ENCODE results near the gene DDX31. TPM values are rescaled to one million over a fixed set of nuclear protein-coding genes. Genes with fewer than 3 reads are reported as not detected.
A peak's percentile ranks its signal among the peaks of the same experiment; 100 is the strongest.

Gene DDX31
- total RNA-seq, 1 experiment from 2014 or later, result 26.2 TPM

DNA sequence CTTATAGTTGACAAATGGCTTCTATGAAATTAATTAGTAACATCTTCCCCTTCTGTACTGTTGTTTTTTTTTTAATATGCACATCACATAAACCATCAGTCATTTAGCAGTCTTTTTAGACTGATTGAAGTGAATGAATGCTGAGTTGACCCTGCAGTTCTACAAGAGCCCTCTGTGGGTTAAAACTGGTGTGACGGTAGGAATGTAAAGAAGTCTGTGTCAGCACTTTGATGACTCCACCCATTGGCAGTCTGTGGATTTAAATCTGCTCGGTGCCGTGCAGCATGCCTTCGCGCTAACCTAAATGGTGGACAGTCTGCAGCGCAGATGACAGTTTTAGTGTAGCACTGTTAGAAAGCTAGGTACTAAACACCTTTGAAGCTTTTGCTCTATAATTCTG, 3.6 kb upstream of the DDX31 start:
- Mint-ChIP-seq H3K36me3 (peaks cover 11% of the 10 kb centered on the region), H3K4me1 (peaks cover 29% of the 10 kb centered on the region), H3K4me3 (peak overlapping the region; percentile 14), H3K9me3 (no peaks in the 10 kb centered on the region), H3K27me3 (ENCODE audit: low read depth) (no peaks in the 10 kb centered on the region), H3K27ac (no peak overlapping the region)
- TF ChIP-seq NR1H2 (CRISPR knock-in tag; IDR thresholded peaks at IDR 0.05) (no peak), CBFB (CRISPR knock-in tag; IDR thresholded peaks at IDR 0.05; ENCODE audit: low read depth) (no peak)
- DNase-seq (ENCODE audit: low spot score) (no peak), ATAC-seq (peak; percentile 18)
- CTCF ChIA-PET, result no interaction called here
- POLR2A ChIA-PET, result no interaction called here

DNA sequence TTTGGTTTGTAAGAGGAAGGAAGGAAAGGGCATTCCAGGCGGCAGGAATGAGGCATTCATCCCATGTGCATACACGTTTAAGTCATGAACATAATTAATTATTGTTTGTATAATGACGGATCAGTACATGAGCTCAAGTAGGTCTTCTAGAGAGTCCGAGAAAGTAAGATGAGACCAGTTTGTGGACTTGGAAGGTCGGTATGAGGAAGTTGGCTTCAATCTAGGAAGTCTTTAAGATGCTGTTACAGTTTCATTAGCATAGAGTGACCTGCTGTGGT, 2.6 kb upstream of the DDX31 start:
- peaks cover 39% of the 10 kb centered on the region for H3K4me1 Mint-ChIP-seq
- DNase-seq (ENCODE audit: low spot score) (no peak), ATAC-seq (no peak)
- ChIA-PET CTCF (no interaction called here), POLR2A (no interaction called here)
- no peak for TF ChIP-seq GRHL2 (CRISPR knock-in tag; IDR thresholded peaks at IDR 0.05; ENCODE audit: insufficient replicate concordance, severe bottlenecking)
- TF ChIP-seq, protein P1, sequence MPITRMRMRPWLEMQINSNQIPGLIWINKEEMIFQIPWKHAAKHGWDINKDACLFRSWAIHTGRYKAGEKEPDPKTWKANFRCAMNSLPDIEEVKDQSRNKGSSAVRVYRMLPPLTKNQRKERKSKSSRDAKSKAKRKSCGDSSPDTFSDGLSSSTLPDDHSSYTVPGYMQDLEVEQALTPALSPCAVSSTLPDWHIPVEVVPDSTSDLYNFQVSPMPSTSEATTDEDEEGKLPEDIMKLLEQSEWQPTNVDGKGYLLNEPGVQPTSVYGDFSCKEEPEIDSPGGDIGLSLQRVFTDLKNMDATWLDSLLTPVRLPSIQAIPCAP (CRISPR knock-in tag; IDR thresholded peaks at IDR 0.05), result no peak
- TF ChIP-seq, protein P2, sequence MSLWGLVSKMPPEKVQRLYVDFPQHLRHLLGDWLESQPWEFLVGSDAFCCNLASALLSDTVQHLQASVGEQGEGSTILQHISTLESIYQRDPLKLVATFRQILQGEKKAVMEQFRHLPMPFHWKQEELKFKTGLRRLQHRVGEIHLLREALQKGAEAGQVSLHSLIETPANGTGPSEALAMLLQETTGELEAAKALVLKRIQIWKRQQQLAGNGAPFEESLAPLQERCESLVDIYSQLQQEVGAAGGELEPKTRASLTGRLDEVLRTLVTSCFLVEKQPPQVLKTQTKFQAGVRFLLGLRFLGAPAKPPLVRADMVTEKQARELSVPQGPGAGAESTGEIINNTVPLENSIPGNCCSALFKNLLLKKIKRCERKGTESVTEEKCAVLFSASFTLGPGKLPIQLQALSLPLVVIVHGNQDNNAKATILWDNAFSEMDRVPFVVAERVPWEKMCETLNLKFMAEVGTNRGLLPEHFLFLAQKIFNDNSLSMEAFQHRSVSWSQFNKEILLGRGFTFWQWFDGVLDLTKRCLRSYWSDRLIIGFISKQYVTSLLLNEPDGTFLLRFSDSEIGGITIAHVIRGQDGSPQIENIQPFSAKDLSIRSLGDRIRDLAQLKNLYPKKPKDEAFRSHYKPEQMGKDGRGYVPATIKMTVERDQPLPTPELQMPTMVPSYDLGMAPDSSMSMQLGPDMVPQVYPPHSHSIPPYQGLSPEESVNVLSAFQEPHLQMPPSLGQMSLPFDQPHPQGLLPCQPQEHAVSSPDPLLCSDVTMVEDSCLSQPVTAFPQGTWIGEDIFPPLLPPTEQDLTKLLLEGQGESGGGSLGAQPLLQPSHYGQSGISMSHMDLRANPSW (CRISPR knock-in tag; conservative IDR thresholded peaks at IDR 0.05; ENCODE audit: low read depth), result no peak
- TF ChIP-seq, protein P3, sequence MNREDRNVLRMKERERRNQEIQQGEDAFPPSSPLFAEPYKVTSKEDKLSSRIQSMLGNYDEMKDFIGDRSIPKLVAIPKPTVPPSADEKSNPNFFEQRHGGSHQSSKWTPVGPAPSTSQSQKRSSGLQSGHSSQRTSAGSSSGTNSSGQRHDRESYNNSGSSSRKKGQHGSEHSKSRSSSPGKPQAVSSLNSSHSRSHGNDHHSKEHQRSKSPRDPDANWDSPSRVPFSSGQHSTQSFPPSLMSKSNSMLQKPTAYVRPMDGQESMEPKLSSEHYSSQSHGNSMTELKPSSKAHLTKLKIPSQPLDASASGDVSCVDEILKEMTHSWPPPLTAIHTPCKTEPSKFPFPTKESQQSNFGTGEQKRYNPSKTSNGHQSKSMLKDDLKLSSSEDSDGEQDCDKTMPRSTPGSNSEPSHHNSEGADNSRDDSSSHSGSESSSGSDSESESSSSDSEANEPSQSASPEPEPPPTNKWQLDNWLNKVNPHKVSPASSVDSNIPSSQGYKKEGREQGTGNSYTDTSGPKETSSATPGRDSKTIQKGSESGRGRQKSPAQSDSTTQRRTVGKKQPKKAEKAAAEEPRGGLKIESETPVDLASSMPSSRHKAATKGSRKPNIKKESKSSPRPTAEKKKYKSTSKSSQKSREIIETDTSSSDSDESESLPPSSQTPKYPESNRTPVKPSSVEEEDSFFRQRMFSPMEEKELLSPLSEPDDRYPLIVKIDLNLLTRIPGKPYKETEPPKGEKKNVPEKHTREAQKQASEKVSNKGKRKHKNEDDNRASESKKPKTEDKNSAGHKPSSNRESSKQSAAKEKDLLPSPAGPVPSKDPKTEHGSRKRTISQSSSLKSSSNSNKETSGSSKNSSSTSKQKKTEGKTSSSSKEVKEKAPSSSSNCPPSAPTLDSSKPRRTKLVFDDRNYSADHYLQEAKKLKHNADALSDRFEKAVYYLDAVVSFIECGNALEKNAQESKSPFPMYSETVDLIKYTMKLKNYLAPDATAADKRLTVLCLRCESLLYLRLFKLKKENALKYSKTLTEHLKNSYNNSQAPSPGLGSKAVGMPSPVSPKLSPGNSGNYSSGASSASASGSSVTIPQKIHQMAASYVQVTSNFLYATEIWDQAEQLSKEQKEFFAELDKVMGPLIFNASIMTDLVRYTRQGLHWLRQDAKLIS (CRISPR knock-in tag; IDR thresholded peaks at IDR 0.05; ENCODE audit: borderline replicate concordance), result no peak
- TF ChIP-seq ZNF416 (CRISPR knock-in tag; IDR thresholded peaks at IDR 0.05), result no peak
- TF ChIP-seq NR1H2 (CRISPR knock-in tag; IDR thresholded peaks at IDR 0.05), result no peak
- TF ChIP-seq NFE2L1 (CRISPR knock-in tag; IDR thresholded peaks at IDR 0.05), result no peak
- TF ChIP-seq, protein P4, sequence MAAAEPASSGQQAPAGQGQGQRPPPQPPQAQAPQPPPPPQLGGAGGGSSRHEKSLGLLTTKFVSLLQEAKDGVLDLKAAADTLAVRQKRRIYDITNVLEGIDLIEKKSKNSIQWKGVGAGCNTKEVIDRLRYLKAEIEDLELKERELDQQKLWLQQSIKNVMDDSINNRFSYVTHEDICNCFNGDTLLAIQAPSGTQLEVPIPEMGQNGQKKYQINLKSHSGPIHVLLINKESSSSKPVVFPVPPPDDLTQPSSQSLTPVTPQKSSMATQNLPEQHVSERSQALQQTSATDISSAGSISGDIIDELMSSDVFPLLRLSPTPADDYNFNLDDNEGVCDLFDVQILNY (CRISPR knock-in tag; IDR thresholded peaks at IDR 0.05), result no peak
- no peak for TF ChIP-seq ZNF121 (CRISPR knock-in tag; IDR thresholded peaks at IDR 0.05)
- TF ChIP-seq, protein P5, sequence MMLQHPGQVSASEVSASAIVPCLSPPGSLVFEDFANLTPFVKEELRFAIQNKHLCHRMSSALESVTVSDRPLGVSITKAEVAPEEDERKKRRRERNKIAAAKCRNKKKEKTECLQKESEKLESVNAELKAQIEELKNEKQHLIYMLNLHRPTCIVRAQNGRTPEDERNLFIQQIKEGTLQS (CRISPR knock-in tag; conservative IDR thresholded peaks at IDR 0.05), result no peak
- TF ChIP-seq, protein P6, sequence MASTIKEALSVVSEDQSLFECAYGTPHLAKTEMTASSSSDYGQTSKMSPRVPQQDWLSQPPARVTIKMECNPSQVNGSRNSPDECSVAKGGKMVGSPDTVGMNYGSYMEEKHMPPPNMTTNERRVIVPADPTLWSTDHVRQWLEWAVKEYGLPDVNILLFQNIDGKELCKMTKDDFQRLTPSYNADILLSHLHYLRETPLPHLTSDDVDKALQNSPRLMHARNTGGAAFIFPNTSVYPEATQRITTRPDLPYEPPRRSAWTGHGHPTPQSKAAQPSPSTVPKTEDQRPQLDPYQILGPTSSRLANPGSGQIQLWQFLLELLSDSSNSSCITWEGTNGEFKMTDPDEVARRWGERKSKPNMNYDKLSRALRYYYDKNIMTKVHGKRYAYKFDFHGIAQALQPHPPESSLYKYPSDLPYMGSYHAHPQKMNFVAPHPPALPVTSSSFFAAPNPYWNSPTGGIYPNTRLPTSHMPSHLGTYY (CRISPR knock-in tag; IDR thresholded peaks at IDR 0.05), result no peak
- TF ChIP-seq ZBTB21 (CRISPR knock-in tag; IDR thresholded peaks at IDR 0.05; ENCODE audit: borderline replicate concordance), result no peak
- TF ChIP-seq, protein P7, sequence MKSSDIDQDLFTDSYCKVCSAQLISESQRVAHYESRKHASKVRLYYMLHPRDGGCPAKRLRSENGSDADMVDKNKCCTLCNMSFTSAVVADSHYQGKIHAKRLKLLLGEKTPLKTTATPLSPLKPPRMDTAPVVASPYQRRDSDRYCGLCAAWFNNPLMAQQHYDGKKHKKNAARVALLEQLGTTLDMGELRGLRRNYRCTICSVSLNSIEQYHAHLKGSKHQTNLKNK (CRISPR knock-in tag; IDR thresholded peaks at IDR 0.05), result no peak
- TF ChIP-seq PRRX2 (CRISPR knock-in tag; IDR thresholded peaks at IDR 0.05), result no peak
- no peak for TF ChIP-seq ESRRA (CRISPR knock-in tag; IDR thresholded peaks at IDR 0.05; ENCODE audit: borderline replicate concordance)
- TF ChIP-seq ZNF317 (CRISPR knock-in tag; IDR thresholded peaks at IDR 0.05; ENCODE audit: borderline replicate concordance, low read depth), result no peak
- TF ChIP-seq, protein P8, sequence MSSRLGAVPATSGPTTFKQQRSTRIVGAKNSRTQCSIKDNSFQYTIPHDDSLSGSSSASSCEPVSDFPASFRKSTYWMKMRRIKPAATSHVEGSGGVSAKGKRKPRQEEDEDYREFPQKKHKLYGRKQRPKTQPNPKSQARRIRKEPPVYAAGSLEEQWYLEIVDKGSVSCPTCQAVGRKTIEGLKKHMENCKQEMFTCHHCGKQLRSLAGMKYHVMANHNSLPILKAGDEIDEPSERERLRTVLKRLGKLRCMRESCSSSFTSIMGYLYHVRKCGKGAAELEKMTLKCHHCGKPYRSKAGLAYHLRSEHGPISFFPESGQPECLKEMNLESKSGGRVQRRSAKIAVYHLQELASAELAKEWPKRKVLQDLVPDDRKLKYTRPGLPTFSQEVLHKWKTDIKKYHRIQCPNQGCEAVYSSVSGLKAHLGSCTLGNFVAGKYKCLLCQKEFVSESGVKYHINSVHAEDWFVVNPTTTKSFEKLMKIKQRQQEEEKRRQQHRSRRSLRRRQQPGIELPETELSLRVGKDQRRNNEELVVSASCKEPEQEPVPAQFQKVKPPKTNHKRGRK (CRISPR knock-in tag; IDR thresholded peaks at IDR 0.05; ENCODE audit: borderline replicate concordance), result no peak
- TF ChIP-seq NR2C2 (CRISPR knock-in tag; IDR thresholded peaks at IDR 0.05), result no peak
- TF ChIP-seq, protein P9, sequence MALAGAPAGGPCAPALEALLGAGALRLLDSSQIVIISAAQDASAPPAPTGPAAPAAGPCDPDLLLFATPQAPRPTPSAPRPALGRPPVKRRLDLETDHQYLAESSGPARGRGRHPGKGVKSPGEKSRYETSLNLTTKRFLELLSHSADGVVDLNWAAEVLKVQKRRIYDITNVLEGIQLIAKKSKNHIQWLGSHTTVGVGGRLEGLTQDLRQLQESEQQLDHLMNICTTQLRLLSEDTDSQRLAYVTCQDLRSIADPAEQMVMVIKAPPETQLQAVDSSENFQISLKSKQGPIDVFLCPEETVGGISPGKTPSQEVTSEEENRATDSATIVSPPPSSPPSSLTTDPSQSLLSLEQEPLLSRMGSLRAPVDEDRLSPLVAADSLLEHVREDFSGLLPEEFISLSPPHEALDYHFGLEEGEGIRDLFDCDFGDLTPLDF (CRISPR knock-in tag; IDR thresholded peaks at IDR 0.05), result no peak
- TF ChIP-seq JUN (CRISPR knock-in tag; IDR thresholded peaks at IDR 0.05), result no peak
- H3K36me3 Mint-ChIP-seq, result peaks cover 10% of the 10 kb centered on the region
- H3K27me3 Mint-ChIP-seq (ENCODE audit: low read depth), result no peaks in the 10 kb centered on the region
- H3K9me3 Mint-ChIP-seq, result no peaks in the 10 kb centered on the region
- H3K4me3 Mint-ChIP-seq, result peak overlapping the region; percentile 91
- peak overlapping the region; percentile 57 for H3K27ac Mint-ChIP-seq

Measured in WTC11 (cell line).